Naive thymus-derived CD8-positive, alpha-beta T cell (primary cell): ENCODE results near the gene ITPK1. TPM values are rescaled to one million over a fixed set of nuclear protein-coding genes. Genes with fewer than 3 reads are reported as not detected.

Source experiments
- ATAC-seq, 2 donors: fragments of 150-1000 bp; cut with Tn5 transposase in 1 of 2; sonication (Bioruptor Pico), chemical (Tn5 transposase) in 1 of 2; 1 replicate in 1 of 2; 2 replicates in 1 of 2; pipeline ENCODE4 v1.10.0; 2021; ENCODE audit warnings: mild to moderate bottlenecking in 2 of 2, moderate library complexity in 2 of 2
- POLR2A ChIA-PET: fragments of 350-600 bp; sonication (Branson Sonifier 250); formaldehyde crosslinking; loops from one replicate; lab custom pipeline; 2021; ENCODE audit warnings: antibody characterized with exemption; lab: Charles Lee
- DNase-seq, 10 donors: peaks; one replicate each; pipeline versions ENCODE4 v3.0.0 to v3.0.0-alpha.2; 2020 to 2022
- H3K27ac Mint-ChIP-seq, 10 donors: one replicate each; pipeline ENCODE4 v1.8.0; 2020 to 2022; ENCODE audit warnings: mild to moderate bottlenecking in 10 of 10, mixed read lengths in 10 of 10, moderate library complexity in 4 of 10, inconsistent platforms in 1 of 10
- H3K27me3 Mint-ChIP-seq, 5 donors: one replicate each; pipeline ENCODE4 v1.8.0; 2021 to 2022; ENCODE audit warnings: mixed read lengths in 5 of 5
- H3K36me3 Mint-ChIP-seq, 3 donors: one replicate each; pipeline ENCODE4 v1.8.0; 2020 to 2022; ENCODE audit warnings: mixed read lengths in 3 of 3, mild to moderate bottlenecking in 2 of 3, inconsistent platforms in 1 of 3
- H3K4me1 Mint-ChIP-seq, 4 donors: one replicate each; pipeline ENCODE4 v1.8.0; 2021 to 2022; ENCODE audit warnings: mixed read lengths in 4 of 4
- H3K4me3 Mint-ChIP-seq, 10 donors: one replicate each; pipeline ENCODE4 v1.8.0; 2020 to 2022; ENCODE audit warnings: mild to moderate bottlenecking in 10 of 10, mixed read lengths in 10 of 10, moderate library complexity in 6 of 10, inconsistent platforms in 1 of 10
- H3K9me3 Mint-ChIP-seq, 9 donors: one replicate each; pipeline ENCODE4 v1.8.0; 2020 to 2022; ENCODE audit warnings: mixed read lengths in 9 of 9, mild to moderate bottlenecking in 3 of 9, inconsistent platforms in 1 of 9, moderate library complexity in 1 of 9
- polyA plus RNA-seq, 3 donors: library from polyadenylated mRNA; unstranded; fragments of 300-500 nt; fragmentation: Illumina TruSeq; gene quantifications; one replicate each; pipeline ENCODE4 v1.2.3, GENCODE V29; 2021
- total RNA-seq, 8 experiments: library from RNA in 2 of 8; stranded (reverse) in 2 of 8; gene quantifications; one replicate each; pipeline ENCODE4 v1.2.3 and lab custom pipeline; 2021 to 2026

ITPK1 gene
- total and polyA plus RNA-seq, 5 experiments from 2014 or later = 25.3 to 41.1 (median 33.1) TPM

DNA sequence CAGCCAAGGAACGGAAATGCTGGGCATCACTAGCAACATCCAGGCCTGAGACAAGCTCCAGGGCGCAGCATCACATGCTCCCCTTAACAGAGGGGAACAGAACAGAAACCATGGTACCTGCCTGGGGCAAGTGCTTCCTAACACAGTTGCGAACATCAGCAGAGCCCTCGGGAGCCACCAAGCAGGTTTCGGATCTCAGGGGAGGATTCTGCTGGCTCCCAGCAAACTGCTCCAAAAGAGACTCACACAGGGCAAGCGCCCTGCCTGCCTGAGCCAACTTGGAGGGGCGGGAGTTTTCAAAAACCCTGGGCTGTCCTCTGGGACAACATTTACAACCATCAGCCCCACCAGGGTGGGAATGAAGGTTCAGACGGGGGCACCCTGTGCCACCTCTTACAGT lies 173.1 kb downstream of the ITPK1 start:
- H3K9me3 Mint-ChIP-seq = no peaks in the 10 kb centered on the region
- no peak overlapping the region for H3K4me3 Mint-ChIP-seq
- DNase-seq = no peak
- POLR2A ChIA-PET = no interaction called here
- H3K27ac Mint-ChIP-seq = no peak overlapping the region
- ATAC-seq = no peak
- H3K36me3 Mint-ChIP-seq = peaks cover 0 to 58% (median 12%) of the 10 kb centered on the region in 3 donors
- H3K4me1 Mint-ChIP-seq = peaks cover 0 to 4% (median 0%) of the 10 kb centered on the region in 4 donors
- no peaks in the 10 kb centered on the region for H3K27me3 Mint-ChIP-seq

DNA sequence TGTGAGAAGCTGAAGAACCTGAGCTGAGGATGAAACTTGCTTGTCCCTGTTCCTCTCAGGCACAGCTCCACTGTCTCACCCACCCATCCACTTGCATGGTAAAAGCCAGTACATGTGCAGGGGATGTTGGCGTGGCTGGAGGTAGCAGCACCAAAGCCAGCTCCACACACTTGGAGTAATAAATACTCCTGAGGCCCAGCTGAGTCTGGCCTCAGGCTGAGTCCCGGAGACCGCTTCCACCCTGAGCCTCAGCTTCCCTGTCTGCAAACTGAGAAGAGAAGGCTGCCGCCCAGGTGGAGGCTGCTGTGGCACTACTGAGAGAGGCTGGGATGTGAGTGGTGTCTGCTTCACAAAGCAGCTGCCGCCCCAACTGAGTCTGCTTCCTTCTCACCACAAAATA lies 173.6 kb downstream of the ITPK1 start:
- H3K4me3 Mint-ChIP-seq = no peak overlapping the region
- H3K27me3 Mint-ChIP-seq = no peaks in the 10 kb centered on the region
- POLR2A ChIA-PET = no interaction called here
- peaks cover 0 to 4% (median 0%) of the 10 kb centered on the region in 4 donors for H3K4me1 Mint-ChIP-seq
- no peak overlapping the region for H3K27ac Mint-ChIP-seq
- H3K36me3 Mint-ChIP-seq = peaks cover 0 to 57% (median 12%) of the 10 kb centered on the region in 3 donors
- ATAC-seq (no peak), DNase-seq (no peak)
- H3K9me3 Mint-ChIP-seq = no peaks in the 10 kb centered on the region

DNA sequence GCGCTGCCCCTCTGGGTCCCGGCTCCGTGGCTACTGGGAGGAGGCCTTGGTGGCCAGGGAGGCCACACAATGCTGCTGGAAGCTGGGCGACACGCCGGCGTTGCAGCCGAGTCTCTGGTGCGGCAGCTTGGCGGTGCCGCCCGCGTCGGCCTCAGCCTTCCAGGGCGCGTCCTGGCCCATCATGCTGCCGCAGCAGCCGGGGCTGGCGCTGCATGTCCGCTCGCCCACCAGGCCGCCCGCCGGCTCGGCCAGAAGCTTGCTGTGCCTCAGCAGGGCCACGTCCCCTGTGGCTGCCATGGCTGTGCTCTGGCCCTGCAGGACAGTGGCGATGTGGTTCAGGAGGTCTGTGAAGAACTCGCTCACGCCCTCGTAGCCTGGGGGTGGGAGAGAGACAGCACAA lies 174.2 kb downstream of the ITPK1 start:
- Mint-ChIP-seq H3K27ac (peak overlapping the region in 1 of 10 donors; percentile 90), H3K27me3 (no peaks in the 10 kb centered on the region), H3K4me1 (peaks cover 0 to 4% (median 0%) of the 10 kb centered on the region in 4 donors), H3K4me3 (no peak overlapping the region), H3K36me3 (peaks cover 0 to 59% (median 14%) of the 10 kb centered on the region in 3 donors), H3K9me3 (no peaks in the 10 kb centered on the region)
- ATAC-seq (no peak), DNase-seq (no peak)
- POLR2A ChIA-PET = no interaction called here

DNA sequence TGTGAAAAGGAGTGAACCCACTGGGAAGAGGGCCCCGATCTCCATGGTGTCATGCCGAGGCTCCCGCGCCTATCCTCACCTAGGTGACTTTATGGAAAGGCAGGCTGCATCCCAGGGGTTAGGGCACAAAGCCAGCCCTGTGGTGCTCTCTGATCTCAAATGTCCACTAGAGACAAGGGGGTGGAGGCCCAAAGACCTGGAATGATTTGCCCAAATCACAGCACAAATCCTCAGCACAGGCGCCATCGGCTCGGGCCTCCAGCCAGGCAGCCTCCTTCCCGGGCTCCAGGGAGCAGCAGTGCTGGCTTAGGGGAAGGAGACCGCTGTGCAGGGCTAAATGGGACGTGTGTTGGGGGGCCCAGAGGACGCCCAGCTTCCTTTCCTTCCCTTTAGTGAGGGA lies 175.2 kb downstream of the ITPK1 start:
- no peaks in the 10 kb centered on the region for H3K27me3 Mint-ChIP-seq
- H3K36me3 Mint-ChIP-seq = peaks cover 0 to 56% (median 14%) of the 10 kb centered on the region in 3 donors
- H3K4me1 Mint-ChIP-seq = peaks cover 0 to 4% (median 0%) of the 10 kb centered on the region in 4 donors
- no peak for DNase-seq
- H3K9me3 Mint-ChIP-seq = no peaks in the 10 kb centered on the region
- POLR2A ChIA-PET = no interaction called here
- no peak overlapping the region for H3K4me3 Mint-ChIP-seq
- ATAC-seq = no peak
- no peak overlapping the region for H3K27ac Mint-ChIP-seq

DNA sequence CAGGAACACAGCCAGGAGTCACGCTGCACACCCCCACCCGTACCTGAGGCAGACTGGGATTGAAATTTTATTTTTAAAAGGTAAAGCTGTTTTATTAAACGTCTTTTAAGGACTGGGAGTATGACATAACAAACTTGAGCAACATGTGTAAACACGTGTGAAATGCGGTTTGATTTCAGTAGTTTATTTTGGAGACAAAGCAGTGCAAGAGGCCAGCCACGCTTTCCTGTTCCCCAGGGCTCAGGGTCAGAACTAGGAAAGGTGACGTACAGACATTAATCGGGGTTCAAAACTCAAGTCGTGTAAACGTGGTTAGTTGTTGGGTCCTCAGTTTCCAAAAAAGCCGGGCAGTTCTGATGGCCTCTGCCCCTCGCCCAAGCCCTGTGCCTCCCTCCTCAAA lies 176.0 kb downstream of the ITPK1 start:
- POLR2A ChIA-PET = no interaction called here
- H3K27ac Mint-ChIP-seq = no peak overlapping the region
- no peak for DNase-seq
- no peaks in the 10 kb centered on the region for H3K27me3 Mint-ChIP-seq
- peaks cover 0 to 52% (median 12%) of the 10 kb centered on the region in 3 donors for H3K36me3 Mint-ChIP-seq
- H3K4me3 Mint-ChIP-seq = no peak overlapping the region
- ATAC-seq = no peak
- no peaks in the 10 kb centered on the region for H3K9me3 Mint-ChIP-seq
- peaks cover 0 to 2% (median 0%) of the 10 kb centered on the region in 4 donors for H3K4me1 Mint-ChIP-seq

DNA sequence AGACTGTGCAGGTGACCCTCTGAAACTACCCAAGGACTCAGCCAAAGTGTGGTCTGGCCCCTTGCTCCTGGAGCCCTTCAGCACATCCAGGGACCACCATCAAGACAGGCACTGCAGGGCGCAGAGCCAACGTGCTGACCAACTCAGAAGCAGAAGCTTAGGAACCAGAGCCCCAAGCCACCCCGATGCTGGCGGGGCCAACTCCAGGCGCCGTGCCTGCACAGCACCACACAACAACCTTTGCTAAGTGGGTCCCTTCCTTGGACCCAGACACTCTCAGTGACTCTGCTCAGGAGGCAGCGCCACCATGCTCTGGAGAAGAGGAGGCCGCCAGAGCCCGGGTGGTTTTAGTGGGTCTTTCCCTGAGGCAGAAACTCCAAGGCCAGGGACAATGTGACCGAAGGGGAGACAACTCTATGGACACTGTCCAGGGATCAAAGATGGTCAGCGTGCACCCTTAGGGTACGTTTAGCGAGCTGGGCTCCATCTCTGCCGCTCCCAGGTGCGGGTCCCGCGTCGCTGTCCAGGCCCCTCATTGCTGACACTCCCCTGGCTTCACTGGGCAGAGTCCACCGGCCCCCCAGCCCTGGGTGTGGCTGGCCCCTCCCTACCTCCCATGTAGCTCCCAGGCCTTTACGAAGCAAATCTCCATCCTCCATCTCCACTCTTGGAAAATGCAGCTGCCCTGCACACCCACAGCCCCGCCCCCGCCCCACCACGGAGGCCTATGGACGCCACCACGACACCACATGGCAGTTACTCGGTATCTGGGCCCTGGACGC lies 176.6 kb downstream of the ITPK1 start:
- POLR2A ChIA-PET = no interaction called here
- H3K4me1 Mint-ChIP-seq = no peaks in the 10 kb centered on the region
- H3K36me3 Mint-ChIP-seq = peaks cover 0 to 46% (median 8%) of the 10 kb centered on the region in 3 donors
- no peak overlapping the region for H3K27ac Mint-ChIP-seq
- H3K4me3 Mint-ChIP-seq = no peak overlapping the region
- ATAC-seq (no peak), DNase-seq (no peak)
- no peaks in the 10 kb centered on the region for H3K27me3 Mint-ChIP-seq
- H3K9me3 Mint-ChIP-seq = no peaks in the 10 kb centered on the region

DNA sequence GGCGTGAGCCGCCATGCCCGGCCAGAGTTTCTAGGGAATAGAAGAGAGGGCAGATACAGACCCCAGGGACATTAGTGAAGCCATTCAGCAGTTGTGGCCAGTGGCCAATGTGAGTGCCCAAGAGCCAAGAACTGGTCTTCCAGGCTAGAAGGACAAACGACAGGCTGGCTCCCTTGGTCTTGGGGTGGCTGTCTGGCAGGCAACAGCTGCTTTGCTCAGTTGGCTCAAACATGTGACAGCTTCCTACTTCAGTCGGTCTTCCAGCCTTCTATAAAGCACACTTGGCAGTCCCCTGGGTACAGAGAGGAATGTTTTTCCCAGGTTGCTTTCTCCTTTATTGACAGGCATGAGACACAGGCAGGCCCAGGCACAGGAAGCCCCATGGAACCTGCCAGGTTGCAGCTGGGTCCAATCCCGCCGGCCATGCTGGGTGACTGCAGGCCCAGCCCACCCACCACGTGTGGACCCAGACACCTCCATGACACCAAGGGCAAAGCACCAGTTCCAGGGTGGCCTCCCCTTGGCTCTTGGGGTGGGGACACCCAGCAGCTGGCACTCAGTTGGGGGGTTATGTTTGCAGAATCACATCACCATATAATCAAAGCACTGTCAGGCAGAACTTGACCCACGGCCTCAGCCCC lies 177.4 kb downstream of the ITPK1 start:
- H3K27ac Mint-ChIP-seq = no peak overlapping the region
- peaks cover 0 to 42% (median 8%) of the 10 kb centered on the region in 3 donors for H3K36me3 Mint-ChIP-seq
- no peaks in the 10 kb centered on the region for H3K27me3 Mint-ChIP-seq

DNA sequence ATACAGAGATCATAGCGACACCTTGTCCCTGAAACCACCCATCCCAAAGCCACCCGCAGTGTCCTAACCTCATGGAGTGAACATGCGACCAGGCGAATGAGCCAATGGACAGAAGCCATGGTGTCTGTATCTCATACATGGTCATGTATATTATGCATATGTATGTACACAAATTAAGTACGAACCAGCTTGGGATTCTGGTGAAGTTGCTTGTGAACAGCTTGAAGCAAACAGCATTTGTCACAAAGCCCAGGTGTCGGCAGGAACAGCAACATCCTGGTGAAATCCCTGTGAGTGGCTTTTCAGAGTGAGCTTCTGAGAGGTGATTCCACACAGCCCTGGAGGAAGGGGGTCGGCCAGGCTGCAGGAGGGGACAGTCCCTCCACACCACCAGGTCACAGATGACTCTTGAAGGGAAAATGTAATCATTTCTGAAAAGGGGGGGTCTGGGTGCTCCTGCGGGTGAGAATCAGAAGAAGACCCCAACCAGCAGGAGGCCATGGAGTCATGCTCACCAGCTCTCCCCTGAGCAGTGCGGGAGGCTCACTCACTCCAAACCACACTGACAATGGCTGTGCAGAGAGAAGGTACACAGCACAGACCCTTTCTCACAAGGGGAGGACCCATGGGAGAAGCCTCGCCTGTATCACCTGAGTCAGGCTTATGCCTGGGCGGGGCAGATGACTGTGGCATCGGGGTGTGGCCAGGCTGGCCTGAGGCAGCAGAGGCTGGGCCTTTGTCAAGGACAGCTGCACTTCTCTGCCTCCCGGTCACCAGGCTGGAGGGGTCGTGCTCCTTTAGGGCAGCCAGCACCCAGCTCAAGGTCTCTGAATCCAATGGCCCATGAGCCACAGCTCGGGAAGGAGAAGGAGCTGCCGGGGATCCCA lies 178.4 kb downstream of the ITPK1 start:
- no peaks in the 10 kb centered on the region for H3K9me3 Mint-ChIP-seq
- ATAC-seq = no peak
- POLR2A ChIA-PET = no interaction called here
- peaks cover 0 to 2% (median 0%) of the 10 kb centered on the region in 4 donors for H3K4me1 Mint-ChIP-seq
- H3K27ac Mint-ChIP-seq = no peak overlapping the region
- peaks cover 0 to 36% (median 4%) of the 10 kb centered on the region in 3 donors for H3K36me3 Mint-ChIP-seq
- DNase-seq = no peak
- H3K4me3 Mint-ChIP-seq = no peak overlapping the region
- no peaks in the 10 kb centered on the region for H3K27me3 Mint-ChIP-seq

More for the DNA sequence above, 177.4 kb downstream of the ITPK1 start:
- Mint-ChIP-seq H3K4me3 (no peak overlapping the region), H3K4me1 (peaks cover 0 to 2% (median 0%) of the 10 kb centered on the region in 4 donors), H3K9me3 (no peaks in the 10 kb centered on the region)
- ATAC-seq = no peak
- no peak for DNase-seq
- POLR2A ChIA-PET = no interaction called here

DNA sequence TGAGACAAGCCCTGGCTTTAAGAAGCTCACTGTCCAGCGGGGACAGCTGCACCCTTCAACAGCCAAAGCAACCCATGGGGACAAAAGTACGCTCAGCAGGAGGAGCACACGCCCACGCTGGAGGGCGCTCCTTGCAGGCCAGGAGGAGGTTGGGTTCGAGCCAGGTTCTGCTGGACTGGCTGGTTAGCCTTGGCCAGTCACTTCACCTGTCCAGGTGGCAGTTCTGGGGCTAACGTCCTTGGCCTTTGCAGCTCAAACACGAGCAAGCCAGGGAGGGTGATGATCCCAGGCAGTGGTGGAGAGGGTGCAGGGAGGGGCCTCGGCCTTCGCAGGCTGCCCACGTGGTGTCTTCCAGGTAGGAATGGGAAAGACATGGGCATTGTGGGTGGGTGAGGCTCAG lies 179.6 kb downstream of the ITPK1 start:
- no peak overlapping the region for H3K4me3 Mint-ChIP-seq
- no peak for ATAC-seq
- POLR2A ChIA-PET = no interaction called here

DNA sequence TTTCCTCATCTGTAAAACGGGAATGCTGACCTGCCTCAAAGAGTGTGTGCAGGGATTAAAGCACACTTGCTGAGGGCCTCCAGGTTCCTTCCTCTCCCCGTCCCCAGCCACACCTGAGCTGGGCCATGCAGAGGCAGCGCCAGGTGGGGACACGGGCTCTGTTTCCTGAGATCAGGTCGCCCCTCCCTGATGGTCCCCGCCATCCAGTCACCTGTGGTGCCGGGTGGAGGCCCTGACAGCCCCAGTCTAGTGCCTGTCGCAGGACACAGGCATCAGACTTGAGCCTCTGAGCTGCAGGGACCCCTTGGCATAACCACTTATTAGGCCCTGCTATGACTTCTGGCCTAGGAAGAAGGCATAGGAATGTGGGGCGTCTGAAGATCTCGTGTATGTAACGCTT lies 180.3 kb downstream of the ITPK1 start:
- Mint-ChIP-seq H3K27ac (no peak overlapping the region), H3K9me3 (no peaks in the 10 kb centered on the region), H3K36me3 (peaks cover 0 to 24% (median 2%) of the 10 kb centered on the region in 3 donors), H3K27me3 (no peaks in the 10 kb centered on the region), H3K4me1 (peaks cover 0 to 4% (median 0%) of the 10 kb centered on the region in 4 donors), H3K4me3 (no peak overlapping the region)
- ATAC-seq (no peak), DNase-seq (no peak)
- POLR2A ChIA-PET = no interaction called here

More for the DNA sequence above, 179.6 kb downstream of the ITPK1 start:
- H3K36me3 Mint-ChIP-seq = peaks cover 0 to 30% (median 2%) of the 10 kb centered on the region in 3 donors
- H3K9me3 Mint-ChIP-seq = no peaks in the 10 kb centered on the region
- H3K4me1 Mint-ChIP-seq = peaks cover 0 to 2% (median 0%) of the 10 kb centered on the region in 4 donors
- no peak for DNase-seq
- no peaks in the 10 kb centered on the region for H3K27me3 Mint-ChIP-seq
- H3K27ac Mint-ChIP-seq = no peak overlapping the region

DNA sequence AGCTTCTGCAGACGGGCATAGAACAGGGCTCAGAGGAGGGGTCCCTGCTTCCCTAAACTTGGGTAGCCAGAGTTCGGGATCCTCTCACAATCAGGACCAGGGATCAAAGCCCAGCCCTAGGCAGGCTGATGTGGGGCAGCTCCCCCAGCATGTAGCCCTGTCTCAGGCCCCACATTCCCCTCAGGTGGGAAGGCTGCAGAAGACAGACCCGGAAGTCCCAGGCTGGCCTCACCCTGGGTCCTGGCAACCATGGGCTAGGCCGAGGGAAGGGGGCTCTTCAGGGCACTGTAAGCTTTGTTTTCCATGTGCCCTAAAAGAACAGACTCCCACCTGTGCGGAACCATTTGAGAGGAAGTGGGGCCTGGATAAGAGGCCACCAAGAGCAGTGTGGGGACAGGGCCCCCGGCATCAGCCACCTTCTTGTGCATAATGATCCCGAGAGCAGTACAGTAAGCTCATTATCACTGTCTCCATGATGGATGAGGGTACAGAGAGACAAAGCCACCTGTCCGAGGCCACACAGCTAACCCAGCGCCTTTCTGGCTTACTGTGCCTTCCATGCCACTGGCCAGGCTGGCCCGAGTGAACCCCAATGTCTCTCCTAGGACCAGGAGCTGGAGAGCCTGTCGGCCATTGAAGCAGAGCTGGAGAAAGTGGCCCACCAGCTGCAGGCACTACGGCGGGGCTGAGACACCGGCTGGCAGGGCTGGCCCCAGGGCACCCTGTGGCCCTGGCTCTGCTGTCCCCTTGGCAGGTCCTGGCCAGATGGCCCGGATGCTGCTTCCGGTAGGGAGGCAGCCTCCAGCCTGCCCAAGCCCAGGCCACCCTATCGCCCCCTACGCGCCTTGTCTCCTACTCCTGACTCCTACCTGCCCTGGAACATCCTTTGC lies 181.3 kb downstream of the ITPK1 start:
- ATAC-seq (no peak), DNase-seq (no peak)
- no peaks in the 10 kb centered on the region for H3K9me3 Mint-ChIP-seq
- POLR2A ChIA-PET = no interaction called here
- peaks cover 0 to 4% (median 0%) of the 10 kb centered on the region in 4 donors for H3K4me1 Mint-ChIP-seq
- H3K36me3 Mint-ChIP-seq = peaks cover 0 to 20% (median 2%) of the 10 kb centered on the region in 3 donors
- H3K27ac Mint-ChIP-seq = no peak overlapping the region
- H3K27me3 Mint-ChIP-seq = no peaks in the 10 kb centered on the region
- H3K4me3 Mint-ChIP-seq = no peak overlapping the region

DNA sequence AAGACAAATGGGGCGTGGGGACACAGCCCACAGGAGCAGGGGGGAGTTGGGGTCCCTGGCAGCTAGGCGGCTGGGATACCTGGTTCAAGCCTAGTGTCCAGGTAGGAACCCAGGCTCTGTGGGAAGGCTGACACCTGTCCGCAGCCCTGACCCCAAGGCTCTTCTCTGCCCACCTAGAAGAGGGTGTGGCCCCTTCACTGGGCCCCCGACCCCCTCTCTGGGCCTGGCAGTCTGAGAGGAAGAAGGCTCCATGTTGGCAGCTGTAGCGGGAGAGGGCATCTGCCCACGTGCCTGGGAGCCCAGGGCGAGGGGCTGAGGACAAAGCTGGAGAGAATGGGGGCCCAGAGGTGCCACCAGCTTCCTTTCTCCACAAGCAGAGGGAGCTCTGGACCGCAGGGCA lies 182.2 kb downstream of the ITPK1 start:
- Mint-ChIP-seq H3K9me3 (no peaks in the 10 kb centered on the region), H3K27ac (no peak overlapping the region), H3K4me3 (no peak overlapping the region), H3K4me1 (peaks cover 0 to 4% (median 0%) of the 10 kb centered on the region in 4 donors), H3K36me3 (peaks cover 0 to 15% (median 2%) of the 10 kb centered on the region in 3 donors), H3K27me3 (no peaks in the 10 kb centered on the region)
- ATAC-seq = no peak
- DNase-seq = no peak
- POLR2A ChIA-PET = no interaction called here
